ENCODE data around the gene RHBDF1.

RHBDF1 gene

GRCh38 chr16:106623-107324, 34.3 kb upstream of the RHBDF1 start:
- H3K9me3 ChIP-seq (ENCODE audit: control insufficient read depth, insufficient read depth, low read depth, low read length): no peaks in the 10 kb centered on the region
- no peak overlapping the region for H3K9ac ChIP-seq (ENCODE audit: low read length)
- peaks cover 21% of the 10 kb centered on the region; the same call in 1 of the 2 replicates for H3K36me3 ChIP-seq (ENCODE audit: control insufficient read depth, insufficient read depth, low read length)
- H3K4me3 ChIP-seq (ENCODE audit: low read depth, low read length): no peak overlapping the region
- H3K4me1 ChIP-seq (ENCODE audit: control insufficient read depth, insufficient read depth, low read length): no peaks in the 10 kb centered on the region
- no peak overlapping the region for H3K27ac ChIP-seq (ENCODE audit: low read depth, low read length)
- H3K27me3 ChIP-seq (ENCODE audit: control insufficient read depth, insufficient read depth, low read length): no peaks in the 10 kb centered on the region

- Histone ChIP-seq H3K36me3 (ENCODE audit: control insufficient read depth, insufficient read depth, low read length) (peaks cover 18% of the 10 kb centered on the region; the same call in 1 of the 2 replicates), H3K9ac (ENCODE audit: low read length) (no peak overlapping the region), H3K27me3 (ENCODE audit: control insufficient read depth, insufficient read depth, low read length) (no peaks in the 10 kb centered on the region), H3K4me3 (ENCODE audit: low read depth, low read length) (no peak overlapping the region), H3K4me1 (ENCODE audit: control insufficient read depth, insufficient read depth, low read length) (no peaks in the 10 kb centered on the region), H3K27ac (ENCODE audit: low read depth, low read length) (no peak overlapping the region), H3K9me3 (ENCODE audit: control insufficient read depth, insufficient read depth, low read depth, low read length) (no peaks in the 10 kb centered on the region)
These were observed 33.1 kb upstream of the RHBDF1 start for GRCh38 chr16:105521-105920.

- Histone ChIP-seq H3K27ac (ENCODE audit: low read depth, low read length) (no peak overlapping the region), H3K4me3 (ENCODE audit: low read depth, low read length) (no peak overlapping the region), H3K4me1 (ENCODE audit: control insufficient read depth, insufficient read depth, low read length) (no peaks in the 10 kb centered on the region), H3K9me3 (ENCODE audit: control insufficient read depth, insufficient read depth, low read depth, low read length) (no peaks in the 10 kb centered on the region), H3K27me3 (ENCODE audit: control insufficient read depth, insufficient read depth, low read length) (no peaks in the 10 kb centered on the region), H3K36me3 (ENCODE audit: control insufficient read depth, insufficient read depth, low read length) (peaks cover 15% of the 10 kb centered on the region; the same call in 1 of the 2 replicates), H3K9ac (ENCODE audit: low read length) (no peak overlapping the region)
These were observed 32.5 kb upstream of the RHBDF1 start for GRCh38 chr16:104928-105327.

GRCh38 chr16:104355-104754, 31.9 kb upstream of the RHBDF1 start:
- H3K27me3 ChIP-seq (ENCODE audit: control insufficient read depth, insufficient read depth, low read length): no peaks in the 10 kb centered on the region
- no peak overlapping the region for H3K27ac ChIP-seq (ENCODE audit: low read depth, low read length)
- H3K9me3 ChIP-seq (ENCODE audit: control insufficient read depth, insufficient read depth, low read depth, low read length): no peaks in the 10 kb centered on the region
- no peak overlapping the region for H3K4me3 ChIP-seq (ENCODE audit: low read depth, low read length)
- peaks cover 11% of the 10 kb centered on the region; the same call in 1 of the 2 replicates for H3K36me3 ChIP-seq (ENCODE audit: control insufficient read depth, insufficient read depth, low read length)
- no peaks in the 10 kb centered on the region for H3K4me1 ChIP-seq (ENCODE audit: control insufficient read depth, insufficient read depth, low read length)
- no peak overlapping the region for H3K9ac ChIP-seq (ENCODE audit: low read length)

- Histone ChIP-seq H3K27ac (ENCODE audit: low read depth, low read length) (no peak overlapping the region), H3K36me3 (ENCODE audit: control insufficient read depth, insufficient read depth, low read length) (peaks cover 17% of the 10 kb centered on the region; the same call in 1 of the 2 replicates)
These were observed 29.8 kb upstream of the RHBDF1 start for GRCh38 chr16:102060-102855.

GRCh38 chr16:101586-101985, 29.2 kb upstream of the RHBDF1 start:
- H3K27ac ChIP-seq (ENCODE audit: low read depth, low read length): no peak overlapping the region
- H3K9me3 ChIP-seq (ENCODE audit: control insufficient read depth, insufficient read depth, low read depth, low read length): no peaks in the 10 kb centered on the region
- no peak overlapping the region for H3K9ac ChIP-seq (ENCODE audit: low read length)
- H3K36me3 ChIP-seq (ENCODE audit: control insufficient read depth, insufficient read depth, low read length): peaks cover 17% of the 10 kb centered on the region; the same call in 1 of the 2 replicates
- H3K4me3 ChIP-seq (ENCODE audit: low read depth, low read length): no peak overlapping the region
- H3K4me1 ChIP-seq (ENCODE audit: control insufficient read depth, insufficient read depth, low read length): no peaks in the 10 kb centered on the region
- H3K27me3 ChIP-seq (ENCODE audit: control insufficient read depth, insufficient read depth, low read length): no peaks in the 10 kb centered on the region

More at GRCh38 chr16:102060-102855, 29.8 kb upstream of the RHBDF1 start:
- no peaks in the 10 kb centered on the region for H3K9me3 ChIP-seq (ENCODE audit: control insufficient read depth, insufficient read depth, low read depth, low read length)
- no peaks in the 10 kb centered on the region for H3K4me1 ChIP-seq (ENCODE audit: control insufficient read depth, insufficient read depth, low read length)
- no peaks in the 10 kb centered on the region for H3K27me3 ChIP-seq (ENCODE audit: control insufficient read depth, insufficient read depth, low read length)
- no peak overlapping the region for H3K9ac ChIP-seq (ENCODE audit: low read length)
- no peak overlapping the region for H3K4me3 ChIP-seq (ENCODE audit: low read depth, low read length)

GRCh38 chr16:100989-101388, 28.6 kb upstream of the RHBDF1 start:
- H3K27ac ChIP-seq (ENCODE audit: low read depth, low read length): no peak overlapping the region
- H3K36me3 ChIP-seq (ENCODE audit: control insufficient read depth, insufficient read depth, low read length): peaks cover 17% of the 10 kb centered on the region; the same call in 1 of the 2 replicates
- no peaks in the 10 kb centered on the region for H3K27me3 ChIP-seq (ENCODE audit: control insufficient read depth, insufficient read depth, low read length)
- H3K9ac ChIP-seq (ENCODE audit: low read length): no peak overlapping the region
- H3K4me1 ChIP-seq (ENCODE audit: control insufficient read depth, insufficient read depth, low read length): no peaks in the 10 kb centered on the region; the same call in 1 of the 2 replicates
- no peaks in the 10 kb centered on the region for H3K9me3 ChIP-seq (ENCODE audit: control insufficient read depth, insufficient read depth, low read depth, low read length)
- H3K4me3 ChIP-seq (ENCODE audit: low read depth, low read length): no peak overlapping the region

- Histone ChIP-seq H3K36me3 (ENCODE audit: control insufficient read depth, insufficient read depth, low read length) (peaks cover 15% of the 10 kb centered on the region), H3K27ac (ENCODE audit: low read depth, low read length) (no peak overlapping the region), H3K4me1 (ENCODE audit: control insufficient read depth, insufficient read depth, low read length) (no peaks in the 10 kb centered on the region; the same call in 1 of the 2 replicates), H3K9ac (ENCODE audit: low read length) (no peak overlapping the region), H3K27me3 (ENCODE audit: control insufficient read depth, insufficient read depth, low read length) (no peaks in the 10 kb centered on the region), H3K4me3 (ENCODE audit: low read depth, low read length) (no peak overlapping the region), H3K9me3 (ENCODE audit: control insufficient read depth, insufficient read depth, low read depth, low read length) (no peaks in the 10 kb centered on the region)
These were observed 25.4 kb upstream of the RHBDF1 start for GRCh38 chr16:97822-98221.

GRCh38 chr16:96935-97381, 24.5 kb upstream of the RHBDF1 start:
- H3K9me3 ChIP-seq (ENCODE audit: control insufficient read depth, insufficient read depth, low read depth, low read length): no peaks in the 10 kb centered on the region
- no peaks in the 10 kb centered on the region; the same call in 1 of the 2 replicates for H3K4me1 ChIP-seq (ENCODE audit: control insufficient read depth, insufficient read depth, low read length)
- H3K27me3 ChIP-seq (ENCODE audit: control insufficient read depth, insufficient read depth, low read length): no peaks in the 10 kb centered on the region
- H3K27ac ChIP-seq (ENCODE audit: low read depth, low read length): no peak overlapping the region
- no peak overlapping the region for H3K4me3 ChIP-seq (ENCODE audit: low read depth, low read length)
- H3K9ac ChIP-seq (ENCODE audit: low read length): no peak overlapping the region
- H3K36me3 ChIP-seq (ENCODE audit: control insufficient read depth, insufficient read depth, low read length): peaks cover 19% of the 10 kb centered on the region

- H3K4me1 ChIP-seq (ENCODE audit: control insufficient read depth, insufficient read depth, low read length): no peaks in the 10 kb centered on the region; the same call in 1 of the 2 replicates
- peaks cover 26% of the 10 kb centered on the region for H3K36me3 ChIP-seq (ENCODE audit: control insufficient read depth, insufficient read depth, low read length)
- H3K4me3 ChIP-seq (ENCODE audit: low read depth, low read length): no peak overlapping the region
- no peak overlapping the region for H3K27ac ChIP-seq (ENCODE audit: low read depth, low read length)
- no peak overlapping the region for H3K9ac ChIP-seq (ENCODE audit: low read length)
- no peaks in the 10 kb centered on the region for H3K27me3 ChIP-seq (ENCODE audit: control insufficient read depth, insufficient read depth, low read length)
- H3K9me3 ChIP-seq (ENCODE audit: control insufficient read depth, insufficient read depth, low read depth, low read length): no peaks in the 10 kb centered on the region
These were observed 22.5 kb upstream of the RHBDF1 start for GRCh38 chr16:94918-95265.
